Measurements from ENCODE around the gene DIPK2A. TPM values are rescaled to one million over a fixed set of nuclear protein-coding genes. Genes with fewer than 3 reads are reported as not detected.
A peak's percentile ranks its signal among the peaks of the same experiment; 100 is the strongest.

DIPK2A gene, protein sequence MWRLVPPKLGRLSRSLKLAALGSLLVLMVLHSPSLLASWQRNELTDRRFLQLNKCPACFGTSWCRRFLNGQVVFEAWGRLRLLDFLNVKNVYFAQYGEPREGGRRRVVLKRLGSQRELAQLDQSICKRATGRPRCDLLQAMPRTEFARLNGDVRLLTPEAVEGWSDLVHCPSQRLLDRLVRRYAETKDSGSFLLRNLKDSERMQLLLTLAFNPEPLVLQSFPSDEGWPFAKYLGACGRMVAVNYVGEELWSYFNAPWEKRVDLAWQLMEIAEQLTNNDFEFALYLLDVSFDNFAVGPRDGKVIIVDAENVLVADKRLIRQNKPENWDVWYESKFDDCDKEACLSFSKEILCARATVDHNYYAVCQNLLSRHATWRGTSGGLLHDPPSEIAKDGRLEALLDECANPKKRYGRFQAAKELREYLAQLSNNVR
- total RNA-seq (ENCODE audit: low replicate concordance): 51.0 and 162 TPM in 2 replicates

DNA sequence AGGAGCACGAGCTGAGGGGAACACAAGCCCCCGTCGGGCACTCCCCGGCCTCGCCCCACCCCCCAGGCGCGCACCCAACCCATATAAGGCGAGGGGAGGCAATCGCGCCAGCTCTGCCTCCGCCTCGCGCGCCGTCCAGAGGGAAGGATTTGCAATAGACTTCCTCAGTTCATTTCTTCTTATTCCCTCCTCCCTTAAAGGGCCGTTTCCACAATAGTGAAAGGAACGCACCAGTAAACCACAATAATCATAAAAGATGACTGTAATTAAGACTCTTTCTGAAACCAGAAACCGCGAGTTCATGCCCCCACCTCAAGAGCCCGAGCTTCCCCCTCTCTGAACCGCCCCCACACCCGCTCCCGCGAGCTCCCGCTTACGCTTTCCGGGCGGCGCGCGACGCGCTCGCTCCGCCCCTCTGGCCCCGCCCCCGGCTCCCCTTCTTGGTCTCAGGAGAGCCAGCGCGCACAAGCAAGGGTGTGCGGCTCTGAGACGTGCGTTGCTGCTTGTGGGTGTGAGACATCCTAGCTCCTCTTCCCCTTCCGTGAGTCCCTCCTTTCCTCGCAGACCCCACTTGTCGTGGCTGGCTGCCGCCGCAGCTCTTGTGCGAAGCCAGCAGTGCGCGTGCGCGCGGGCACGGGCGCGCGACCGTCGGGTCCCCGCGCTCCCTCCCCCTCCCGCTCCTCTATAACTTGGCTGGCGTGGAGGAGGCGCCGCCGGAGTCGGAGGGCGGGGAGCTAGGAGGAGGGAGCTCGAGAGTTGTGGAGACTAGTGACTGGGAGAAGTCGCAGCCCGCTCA is at the start of gene DIPK2A:
Gene DIPK2A, plus strand, starts transcription at position 465 of the 796 bp plus-strand sequence. CDS start 510 bp downstream, outside the sequence.
- H3K4me3 ChIP-seq (ENCODE audit: low read depth, low read length): peak within 1 kb of the TSS; percentile 93
- DNase-seq (ENCODE audit: low read depth): peak; percentile 94
- TF ChIP-seq, protein P1, sequence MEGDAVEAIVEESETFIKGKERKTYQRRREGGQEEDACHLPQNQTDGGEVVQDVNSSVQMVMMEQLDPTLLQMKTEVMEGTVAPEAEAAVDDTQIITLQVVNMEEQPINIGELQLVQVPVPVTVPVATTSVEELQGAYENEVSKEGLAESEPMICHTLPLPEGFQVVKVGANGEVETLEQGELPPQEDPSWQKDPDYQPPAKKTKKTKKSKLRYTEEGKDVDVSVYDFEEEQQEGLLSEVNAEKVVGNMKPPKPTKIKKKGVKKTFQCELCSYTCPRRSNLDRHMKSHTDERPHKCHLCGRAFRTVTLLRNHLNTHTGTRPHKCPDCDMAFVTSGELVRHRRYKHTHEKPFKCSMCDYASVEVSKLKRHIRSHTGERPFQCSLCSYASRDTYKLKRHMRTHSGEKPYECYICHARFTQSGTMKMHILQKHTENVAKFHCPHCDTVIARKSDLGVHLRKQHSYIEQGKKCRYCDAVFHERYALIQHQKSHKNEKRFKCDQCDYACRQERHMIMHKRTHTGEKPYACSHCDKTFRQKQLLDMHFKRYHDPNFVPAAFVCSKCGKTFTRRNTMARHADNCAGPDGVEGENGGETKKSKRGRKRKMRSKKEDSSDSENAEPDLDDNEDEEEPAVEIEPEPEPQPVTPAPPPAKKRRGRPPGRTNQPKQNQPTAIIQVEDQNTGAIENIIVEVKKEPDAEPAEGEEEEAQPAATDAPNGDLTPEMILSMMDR (IDR thresholded peaks at IDR 0.05; ENCODE audit: insufficient read depth, low read length): peak; percentile 4

DNA sequence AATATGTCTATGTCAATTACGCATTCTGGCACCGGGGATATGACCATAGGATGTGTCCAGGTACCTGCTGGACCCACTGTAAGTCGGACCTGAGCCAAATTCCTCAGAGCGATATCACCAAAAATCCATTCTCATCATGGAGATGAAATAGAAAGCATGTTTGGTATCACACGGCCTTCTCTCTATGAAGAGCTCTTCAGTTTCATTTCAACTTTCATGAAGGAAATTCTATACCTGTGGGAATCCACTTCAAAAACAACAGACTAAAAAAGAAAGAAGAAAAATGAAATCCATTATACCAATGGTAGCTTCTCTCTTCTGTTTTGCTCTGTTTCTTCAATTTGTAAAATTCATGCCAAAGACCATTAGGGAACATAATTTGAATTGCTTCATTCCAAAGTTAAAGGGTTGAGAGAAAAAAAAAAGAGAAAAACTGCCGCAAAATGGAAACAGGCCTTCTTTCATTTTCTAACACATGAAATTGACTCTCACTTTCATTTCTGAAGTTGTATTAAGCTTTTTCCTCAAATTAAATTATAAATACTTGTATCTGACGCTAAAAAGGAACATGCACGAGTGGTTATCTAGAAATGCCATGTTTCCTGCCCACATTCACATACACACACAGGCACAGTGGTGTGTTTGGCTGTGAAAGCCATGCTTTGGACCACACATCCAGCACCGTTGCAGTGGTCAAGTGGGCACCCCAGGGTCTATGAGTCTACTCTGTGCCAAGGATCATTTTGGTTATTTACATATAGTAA is 46.9 kb upstream of the DIPK2A start:
- H3K4me3 ChIP-seq (ENCODE audit: low read depth, low read length): no peak overlapping the region
- DNase-seq (ENCODE audit: low read depth): no peak
- TF ChIP-seq, protein P1 (IDR thresholded peaks at IDR 0.05; ENCODE audit: insufficient read depth, low read length): no peak

DNA sequence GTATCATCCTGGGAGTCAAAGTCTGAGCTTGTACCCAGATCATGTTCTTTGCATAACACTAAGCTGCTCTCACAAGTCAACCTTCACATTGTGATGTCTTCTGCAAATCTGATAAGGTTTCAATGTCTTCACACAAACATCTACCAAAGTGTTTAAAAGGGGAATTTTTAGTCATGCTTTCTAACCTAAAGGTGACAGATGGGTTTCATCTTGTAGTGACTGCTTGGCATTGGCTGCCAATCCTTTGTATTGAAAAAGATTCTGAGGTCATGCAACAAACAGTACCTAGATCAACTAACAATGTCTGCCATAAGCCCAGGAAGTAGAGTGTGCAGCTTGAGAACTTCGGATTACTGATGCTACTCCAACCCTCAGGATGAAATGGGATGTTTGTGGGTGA is 43.6 kb upstream of the DIPK2A start:
- H3K4me3 ChIP-seq (ENCODE audit: low read depth, low read length): no peak overlapping the region
- TF ChIP-seq, protein P1 (IDR thresholded peaks at IDR 0.05; ENCODE audit: insufficient read depth, low read length): no peak
- no peak for DNase-seq (ENCODE audit: low read depth)

DNA sequence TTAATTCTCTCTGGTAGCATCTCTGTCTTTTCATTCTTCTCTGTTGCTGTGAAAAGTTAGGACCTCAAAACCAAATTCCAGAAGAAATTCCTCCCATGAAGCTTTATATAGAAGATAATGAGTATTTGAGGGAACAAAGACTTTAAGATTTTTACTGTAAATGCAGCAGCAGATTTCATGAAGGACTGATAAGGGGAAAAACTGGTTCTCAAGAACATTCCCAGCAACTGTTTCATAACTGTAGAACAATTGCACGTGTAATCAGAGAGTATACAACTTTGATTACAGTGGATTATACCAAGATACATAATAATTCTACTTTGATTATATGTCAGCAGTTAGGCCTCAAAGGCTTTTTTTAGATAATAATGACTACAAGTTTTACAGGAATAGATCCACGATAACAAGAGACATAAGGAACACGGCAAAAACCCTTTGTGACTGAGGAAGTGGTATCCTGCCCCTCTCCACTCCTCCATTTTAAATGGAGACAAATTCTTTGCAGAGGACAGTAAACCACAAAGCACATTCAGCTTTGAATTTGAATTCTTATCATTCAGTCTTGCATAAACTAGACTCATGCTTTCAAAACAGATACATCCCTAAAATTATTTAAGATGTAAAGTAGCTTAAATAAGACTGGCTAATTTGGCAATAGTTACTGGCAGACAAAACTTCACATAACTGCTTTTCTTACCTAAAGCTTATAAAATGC is 42.9 kb upstream of the DIPK2A start:
- TF ChIP-seq, protein P1 (IDR thresholded peaks at IDR 0.05; ENCODE audit: insufficient read depth, low read length): no peak
- H3K4me3 ChIP-seq (ENCODE audit: low read depth, low read length): no peak overlapping the region
- peak; percentile 10 for DNase-seq (ENCODE audit: low read depth)

DNA sequence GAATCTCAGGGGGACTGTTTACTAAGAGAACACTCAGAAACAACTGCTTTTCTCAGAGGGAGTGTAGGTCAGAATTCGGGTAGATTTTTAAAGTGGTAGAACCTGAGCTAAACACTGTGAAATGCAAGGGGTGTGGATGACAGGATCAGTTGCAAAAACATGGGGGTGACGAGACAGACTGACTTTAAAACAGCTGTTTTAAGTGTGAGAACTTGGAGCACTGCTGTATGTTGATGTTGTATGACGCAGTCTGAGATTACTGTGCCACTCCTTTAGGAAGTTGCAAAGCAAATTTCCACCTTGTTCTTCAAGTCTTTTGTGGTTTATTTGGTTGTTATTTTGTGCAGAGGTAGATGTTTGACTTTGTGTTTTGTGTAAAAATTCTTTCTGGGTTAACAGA is 36.8 kb upstream of the DIPK2A start:
- TF ChIP-seq, protein P1 (IDR thresholded peaks at IDR 0.05; ENCODE audit: insufficient read depth, low read length): no peak
- H3K4me3 ChIP-seq (ENCODE audit: low read depth, low read length): no peak overlapping the region
- DNase-seq (ENCODE audit: low read depth): no peak

DNA sequence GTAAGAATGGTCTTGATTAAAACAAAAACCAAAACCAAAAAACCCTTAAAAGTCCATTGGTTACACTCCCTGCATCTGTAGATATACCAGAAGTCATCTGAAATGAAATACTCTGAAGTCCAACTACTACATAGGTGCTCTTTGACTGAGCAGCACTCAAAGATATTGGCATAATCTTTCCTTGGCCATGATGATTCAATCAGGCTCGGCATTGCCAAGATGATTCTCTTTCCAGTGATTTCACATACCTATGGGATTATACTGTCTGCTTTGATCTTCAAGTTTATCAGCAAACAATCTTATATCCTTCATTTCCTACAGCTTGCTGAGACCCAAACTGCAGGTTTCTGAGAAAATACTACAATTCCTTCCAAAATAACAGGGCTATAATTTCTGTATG is 35.9 kb upstream of the DIPK2A start:
- H3K4me3 ChIP-seq (ENCODE audit: low read depth, low read length): no peak overlapping the region
- TF ChIP-seq, protein P1 (IDR thresholded peaks at IDR 0.05; ENCODE audit: insufficient read depth, low read length): no peak
- DNase-seq (ENCODE audit: low read depth): no peak
